Small intestine (tissue), 7 donors: ENCODE data around the gene APBB3. TPM values are rescaled to one million over a fixed set of nuclear protein-coding genes. Genes with fewer than 3 reads are reported as not detected.
A peak's percentile ranks its signal among the peaks of the same experiment; 100 is the strongest.

Source experiments
- DNase-seq, 2 donors: peaks; one replicate each; pipeline versions ENCODE4 v3.0.0 to v3.0.0-alpha.2; 2013
- FAIRE-seq: peaks from 2 replicates; lab custom pipeline; 2012; peaks lifted over from hg19 to GRCh38; lab: Jason Lieb, UNC
- H3K27ac ChIP-seq, 3 donors: one replicate each; pipeline ENCODE4 v1.5.1; 2013; ENCODE audit warnings: low read length in 2 of 3, mild to moderate bottlenecking in 2 of 3, control low read depth in 1 of 3, inconsistent platforms in 1 of 3, low read depth in 1 of 3, moderate library complexity in 1 of 3
- H3K27me3 ChIP-seq, 3 donors: one replicate each; pipeline ENCODE4 v1.6.1; 2013; ENCODE audit warnings: low read length in 3 of 3, inconsistent platforms in 1 of 3; ENCODE audit not compliant: control insufficient read depth in 3 of 3, insufficient read depth in 3 of 3
- H3K36me3 ChIP-seq, 3 donors: one replicate each; pipeline ENCODE4 v1.6.1; 2013; ENCODE audit warnings: low read length in 3 of 3, inconsistent platforms in 1 of 3, low read depth in 1 of 3, mild to moderate bottlenecking in 1 of 3, moderate library complexity in 1 of 3; ENCODE audit not compliant: control insufficient read depth in 3 of 3, insufficient read depth in 2 of 3
- H3K4me1 ChIP-seq, 3 donors: one replicate each; pipeline ENCODE4 v1.6.1; 2013; ENCODE audit warnings: low read length in 2 of 3, inconsistent platforms in 1 of 3, low read depth in 1 of 3, mild to moderate bottlenecking in 1 of 3, moderate library complexity in 1 of 3; ENCODE audit not compliant: control insufficient read depth in 3 of 3, insufficient read depth in 2 of 3
- H3K4me3 ChIP-seq, 3 donors: one replicate each; pipeline ENCODE4 v1.5.1; 2013; ENCODE audit warnings: low read length in 3 of 3, control low read depth in 1 of 3, inconsistent platforms in 1 of 3, low read depth in 1 of 3, mild to moderate bottlenecking in 1 of 3, moderate library complexity in 1 of 3
- H3K9me3 ChIP-seq, 2 donors: one replicate each; pipeline ENCODE4 v1.6.1; 2013; ENCODE audit warnings: low read depth in 1 of 2, low read length in 1 of 2; ENCODE audit not compliant: control insufficient read depth in 2 of 2, insufficient read depth in 1 of 2
- WGBS, 3 donors: extraction: QIAGEN DNeasy Blood & Tissue Kit; methylation state at CpG; one replicate each; pipeline ENCODE4 v1.1.7; 2013; 5-methylcytosine and 5-hydroxymethylcytosine counted together
- polyA plus RNA-seq, 4 donors: library from polyadenylated mRNA; stranded (reverse) in 3 of 4; unstranded in 1 of 4; fragments of 200-250 nt in 3 of 4; fragments of 120-200 nt in 1 of 4; gene quantifications; one replicate each; pipeline versions ENCODE4 v1.2.1 to v1.2.3, GENCODE V29; 2013
- donor health status: healthy with polysubstance abuse.
- donor health status: control.
- donor health status: control.
- donor health status: Bipolar disorder and iron deficiency.
- donor health status: healthy.

Gene APBB3
- polyA plus RNA-seq, 4 donors = 9.5 to 22.9 (median 17.4) TPM

DNA sequence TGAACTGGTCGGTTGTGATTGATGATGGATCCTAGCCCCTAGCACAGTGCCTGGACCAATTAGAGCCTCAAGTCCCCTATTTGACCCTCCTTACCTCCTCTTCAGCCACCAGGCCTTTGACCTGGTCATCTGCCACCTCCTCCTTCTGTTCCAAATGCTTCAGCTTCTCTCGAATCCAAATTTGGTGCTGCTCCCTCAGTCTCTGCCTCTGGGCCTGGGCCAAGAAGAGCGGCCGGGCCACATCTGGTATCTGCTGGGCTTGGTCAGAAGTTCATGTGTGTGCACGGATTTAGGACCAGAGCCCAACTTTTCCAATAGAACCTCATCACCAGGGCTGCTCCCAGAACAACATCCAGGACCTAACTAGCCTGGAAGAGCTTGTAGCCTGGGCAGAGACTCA is 6.7 kb upstream of the APBB3 start:
- Histone ChIP-seq H3K4me1 (peaks cover 0 to 8% (median 0%) of the 10 kb centered on the region in 3 donors), H3K27me3 (no peaks in the 10 kb centered on the region)

DNA sequence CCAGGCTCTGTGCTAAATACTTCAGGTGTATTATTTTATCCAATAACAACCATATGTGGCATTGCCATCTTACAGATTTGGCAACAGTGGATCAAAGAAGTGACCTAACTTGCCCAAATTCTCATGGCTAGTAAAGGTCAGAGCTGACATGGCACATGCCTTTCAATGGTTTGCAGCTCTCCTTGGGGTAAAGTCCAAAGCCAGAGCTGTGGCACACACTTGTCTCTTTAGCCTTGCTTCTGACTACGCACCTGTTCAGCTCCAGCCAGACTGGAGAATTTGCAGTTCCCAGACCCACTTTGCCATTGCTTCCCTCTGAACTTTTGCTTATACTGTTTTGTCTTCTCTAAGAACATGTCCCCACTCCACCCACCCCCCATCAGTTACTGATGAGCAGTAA is 6.1 kb upstream of the APBB3 start:
- Histone ChIP-seq H3K27me3 (no peaks in the 10 kb centered on the region), H3K27ac (peak overlapping the region in 1 of 3 donors; percentile 68), H3K4me1 (peaks cover 0 to 12% (median 3%) of the 10 kb centered on the region in 3 donors), H3K36me3 (peaks cover 0 to 41% (median 2%) of the 10 kb centered on the region in 3 donors), H3K4me3 (no peak overlapping the region), H3K9me3 (no peaks in the 10 kb centered on the region)
- WGBS, 3 donors = 97 to 100% (median 100%) methylated on average over 1 of the region's 1 CpG
- no peak for DNase-seq
- no peak for FAIRE-seq

More for the DNA sequence above, 6.7 kb upstream of the APBB3 start:
- DNase-seq (no peak), FAIRE-seq (no peak)
- peaks cover 0 to 38% (median 2%) of the 10 kb centered on the region in 3 donors for H3K36me3 ChIP-seq
- no peak overlapping the region for H3K4me3 ChIP-seq
- H3K27ac ChIP-seq = peak overlapping the region in 1 of 3 donors; percentile 68
- no peaks in the 10 kb centered on the region for H3K9me3 ChIP-seq
- 75 to 92% (median 83%) methylated on average over 5 of the region's 5 CpGs for WGBS, 3 donors

DNA sequence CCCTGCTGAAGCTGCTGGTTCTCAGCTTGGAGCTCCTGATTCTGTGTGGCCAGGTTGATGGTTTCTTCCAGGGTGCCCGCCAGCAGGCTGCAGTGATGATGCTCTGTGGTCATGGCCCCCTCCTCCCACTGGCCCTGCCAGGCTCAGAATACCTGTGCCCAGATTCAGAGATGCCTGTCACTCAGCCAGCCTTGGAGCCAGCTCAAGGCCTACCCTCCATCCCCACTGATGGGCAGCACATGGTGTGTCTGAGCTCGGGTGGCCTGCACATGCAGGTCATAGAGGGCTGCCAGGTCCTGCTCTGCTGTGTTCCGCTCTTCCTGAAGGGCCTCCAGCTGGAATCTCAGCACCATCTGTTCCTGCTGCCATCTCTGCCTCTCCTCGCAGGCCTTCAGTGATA is 5.7 kb upstream of the APBB3 start:
- Histone ChIP-seq H3K36me3 (peaks cover 0 to 41% (median 2%) of the 10 kb centered on the region in 3 donors), H3K27ac (peak overlapping the region in 2 of 3 donors; percentile 26 to 68), H3K4me1 (peaks cover 0 to 12% (median 4%) of the 10 kb centered on the region in 3 donors), H3K27me3 (no peaks in the 10 kb centered on the region), H3K9me3 (no peaks in the 10 kb centered on the region), H3K4me3 (no peak overlapping the region)
- DNase-seq = no peak
- no peak for FAIRE-seq
- WGBS, 3 donors = 85 to 90% (median 85%) methylated on average over 4 of the region's 4 CpGs

DNA sequence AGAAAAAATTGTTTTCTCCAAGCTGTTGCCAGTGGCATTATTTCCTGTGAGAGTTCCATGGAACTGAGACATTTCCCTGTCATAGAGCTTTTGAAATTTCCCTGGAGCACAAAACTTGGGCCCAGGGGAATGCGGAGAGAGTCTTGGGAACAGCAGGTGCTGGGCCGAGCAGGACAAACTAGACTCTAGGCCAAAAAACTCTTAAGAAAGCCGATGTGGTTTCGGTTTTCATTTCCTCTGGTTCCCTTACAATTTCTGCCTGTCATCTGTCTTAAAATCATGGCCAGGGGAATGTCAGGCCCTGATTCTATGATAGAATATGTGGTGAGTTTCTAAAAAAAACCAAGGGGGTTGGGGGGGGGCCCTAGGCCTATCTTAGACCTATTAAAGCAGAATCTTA is 4.8 kb upstream of the APBB3 start:
- FAIRE-seq (no peak), DNase-seq (peak in 1 of 2 donors; percentile 58)
- H3K27ac ChIP-seq = peak overlapping the region in 2 of 3 donors; percentile 34 to 72
- no peaks in the 10 kb centered on the region for H3K27me3 ChIP-seq
- no peaks in the 10 kb centered on the region for H3K9me3 ChIP-seq
- peaks cover 0 to 12% (median 4%) of the 10 kb centered on the region in 3 donors for H3K4me1 ChIP-seq
- H3K36me3 ChIP-seq = peaks cover 0 to 41% (median 2%) of the 10 kb centered on the region in 3 donors
- H3K4me3 ChIP-seq = no peak overlapping the region
- 7 to 23% (median 7%) methylated on average over 4 of the region's 4 CpGs for WGBS, 3 donors

DNA sequence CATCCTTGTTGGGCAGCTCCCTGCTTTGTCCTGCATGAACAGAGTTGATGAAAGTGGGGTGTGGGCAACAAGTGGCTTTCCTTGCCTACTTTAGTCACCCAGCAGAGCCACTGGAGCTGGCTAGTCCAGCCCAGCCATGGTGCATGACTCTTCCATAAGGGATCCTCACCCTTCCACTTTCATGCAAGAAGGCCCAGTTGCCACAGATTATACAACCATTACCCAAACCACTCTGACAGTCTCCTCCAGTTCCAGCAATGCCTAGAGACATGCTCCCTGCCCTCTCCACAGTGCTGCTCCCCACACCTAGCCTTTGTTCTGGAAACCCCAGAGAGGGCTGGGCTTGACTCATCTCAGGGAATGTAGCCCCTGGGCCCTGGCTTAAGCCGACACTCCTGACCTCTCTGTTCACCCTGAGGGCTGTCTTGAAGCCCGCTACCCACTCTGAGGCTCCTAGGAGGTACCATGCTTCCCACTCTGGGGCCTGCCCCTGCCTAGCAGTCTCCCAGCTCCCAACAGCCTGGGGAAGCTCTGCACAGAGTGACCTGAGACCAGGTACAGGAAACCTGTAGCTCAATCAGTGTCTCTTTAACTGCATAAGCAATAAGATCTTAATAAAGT is 4.2 kb upstream of the APBB3 start:
- Histone ChIP-seq H3K9me3 (no peaks in the 10 kb centered on the region), H3K4me3 (no peak overlapping the region), H3K27ac (peak overlapping the region in 2 of 3 donors; percentile 34 to 72), H3K36me3 (peaks cover 0 to 41% (median 2%) of the 10 kb centered on the region in 3 donors), H3K4me1 (peaks cover 0 to 13% (median 8%) of the 10 kb centered on the region in 3 donors), H3K27me3 (no peaks in the 10 kb centered on the region)
- DNase-seq (no peak), FAIRE-seq (no peak)
- 68 to 94% (median 86%) methylated on average over 2 of the region's 2 CpGs for WGBS, 3 donors

DNA sequence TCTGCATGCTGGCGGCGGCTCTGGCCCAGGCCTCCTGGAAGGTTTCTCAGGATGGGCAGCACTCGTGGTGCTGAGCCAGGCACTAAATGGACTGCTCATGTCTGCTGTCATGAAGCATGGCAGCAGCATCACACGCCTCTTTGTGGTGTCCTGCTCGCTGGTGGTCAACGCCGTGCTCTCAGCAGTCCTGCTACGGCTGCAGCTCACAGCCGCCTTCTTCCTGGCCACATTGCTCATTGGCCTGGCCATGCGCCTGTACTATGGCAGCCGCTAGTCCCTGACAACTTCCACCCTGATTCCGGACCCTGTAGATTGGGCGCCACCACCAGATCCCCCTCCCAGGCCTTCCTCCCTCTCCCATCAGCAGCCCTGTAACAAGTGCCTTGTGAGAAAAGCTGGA is 3.5 kb upstream of the APBB3 start:
- Histone ChIP-seq H3K4me1 (peaks cover 0 to 15% (median 10%) of the 10 kb centered on the region in 3 donors), H3K9me3 (no peaks in the 10 kb centered on the region), H3K27ac (no peak overlapping the region), H3K27me3 (no peaks in the 10 kb centered on the region), H3K4me3 (no peak overlapping the region), H3K36me3 (peaks cover 0 to 41% (median 2%) of the 10 kb centered on the region in 3 donors)
- DNase-seq (no peak), FAIRE-seq (no peak)
- 96 to 97% (median 97%) methylated on average over 13 of the region's 13 CpGs for WGBS, 3 donors

DNA sequence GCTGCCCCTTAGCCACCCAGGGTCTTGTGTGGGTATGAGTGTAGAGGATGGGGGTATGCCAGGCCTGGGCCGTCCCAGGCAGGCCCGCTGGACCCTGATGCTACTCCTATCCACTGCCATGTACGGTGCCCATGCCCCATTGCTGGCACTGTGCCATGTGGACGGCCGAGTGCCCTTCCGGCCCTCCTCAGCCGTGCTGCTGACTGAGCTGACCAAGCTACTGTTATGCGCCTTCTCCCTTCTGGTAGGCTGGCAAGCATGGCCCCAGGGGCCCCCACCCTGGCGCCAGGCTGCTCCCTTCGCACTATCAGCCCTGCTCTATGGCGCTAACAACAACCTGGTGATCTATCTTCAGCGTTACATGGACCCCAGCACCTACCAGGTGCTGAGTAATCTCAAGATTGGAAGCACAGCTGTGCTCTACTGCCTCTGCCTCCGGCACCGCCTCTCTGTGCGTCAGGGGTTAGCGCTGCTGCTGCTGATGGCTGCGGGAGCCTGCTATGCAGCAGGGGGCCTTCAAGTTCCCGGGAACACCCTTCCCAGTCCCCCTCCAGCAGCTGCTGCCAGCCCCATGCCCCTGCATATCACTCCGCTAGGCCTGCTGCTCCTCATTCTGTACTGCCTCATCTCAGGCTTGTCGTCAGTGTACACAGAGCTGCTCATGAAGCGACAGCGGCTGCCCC is 2.9 kb upstream of the APBB3 start:
- peaks cover 0 to 15% (median 10%) of the 10 kb centered on the region in 3 donors for H3K4me1 ChIP-seq
- H3K27ac ChIP-seq = no peak overlapping the region
- DNase-seq (no peak), FAIRE-seq (no peak)
- no peak overlapping the region for H3K4me3 ChIP-seq
- WGBS, 3 donors = 86 to 89% (median 88%) methylated on average over 22 of the region's 22 CpGs
- H3K9me3 ChIP-seq = no peaks in the 10 kb centered on the region
- H3K27me3 ChIP-seq = no peaks in the 10 kb centered on the region
- H3K36me3 ChIP-seq = peaks cover 0 to 42% (median 2%) of the 10 kb centered on the region in 3 donors

DNA sequence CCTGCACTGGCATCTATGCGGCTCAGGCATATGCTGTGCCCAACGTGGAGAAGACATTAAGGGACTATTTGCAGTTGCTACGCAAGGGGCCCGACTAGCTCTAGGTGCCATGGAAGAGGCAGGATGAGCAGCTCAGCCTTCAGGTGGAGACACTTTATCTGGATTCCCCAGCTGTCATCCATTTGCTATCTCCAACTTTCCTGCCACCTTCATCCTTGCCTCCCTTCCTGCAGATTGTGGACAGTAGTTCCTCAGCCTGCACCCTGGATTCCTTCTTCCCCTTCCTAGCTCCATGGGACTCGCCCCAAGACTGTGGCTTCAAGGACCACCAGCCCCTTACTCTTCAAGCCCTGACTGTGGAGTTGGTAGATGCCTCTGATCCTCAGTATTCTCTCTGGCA is 2.3 kb upstream of the APBB3 start:
- Histone ChIP-seq H3K27me3 (no peaks in the 10 kb centered on the region), H3K9me3 (no peaks in the 10 kb centered on the region), H3K4me3 (no peak overlapping the region), H3K27ac (no peak overlapping the region), H3K36me3 (peaks cover 0 to 48% (median 2%) of the 10 kb centered on the region in 3 donors), H3K4me1 (peaks cover 0 to 15% (median 10%) of the 10 kb centered on the region in 3 donors)
- FAIRE-seq = no peak
- WGBS, 3 donors = 78 to 93% (median 89%) methylated on average over 5 of the region's 5 CpGs
- no peak for DNase-seq
